ENCODE results near the gene CNOT3. TPM values are rescaled to one million over a fixed set of nuclear protein-coding genes. Genes with fewer than 3 reads are reported as not detected.
"Not testable (repeated sequence)": the region's sequence is repeated elsewhere in the genome, so short reads cannot be mapped to it uniquely, and the experiment has no call there.

Gene CNOT3
- total RNA-seq = 10 to 100 TPM; 19.5 to 56.9 (median 37.1) TPM

DNA sequence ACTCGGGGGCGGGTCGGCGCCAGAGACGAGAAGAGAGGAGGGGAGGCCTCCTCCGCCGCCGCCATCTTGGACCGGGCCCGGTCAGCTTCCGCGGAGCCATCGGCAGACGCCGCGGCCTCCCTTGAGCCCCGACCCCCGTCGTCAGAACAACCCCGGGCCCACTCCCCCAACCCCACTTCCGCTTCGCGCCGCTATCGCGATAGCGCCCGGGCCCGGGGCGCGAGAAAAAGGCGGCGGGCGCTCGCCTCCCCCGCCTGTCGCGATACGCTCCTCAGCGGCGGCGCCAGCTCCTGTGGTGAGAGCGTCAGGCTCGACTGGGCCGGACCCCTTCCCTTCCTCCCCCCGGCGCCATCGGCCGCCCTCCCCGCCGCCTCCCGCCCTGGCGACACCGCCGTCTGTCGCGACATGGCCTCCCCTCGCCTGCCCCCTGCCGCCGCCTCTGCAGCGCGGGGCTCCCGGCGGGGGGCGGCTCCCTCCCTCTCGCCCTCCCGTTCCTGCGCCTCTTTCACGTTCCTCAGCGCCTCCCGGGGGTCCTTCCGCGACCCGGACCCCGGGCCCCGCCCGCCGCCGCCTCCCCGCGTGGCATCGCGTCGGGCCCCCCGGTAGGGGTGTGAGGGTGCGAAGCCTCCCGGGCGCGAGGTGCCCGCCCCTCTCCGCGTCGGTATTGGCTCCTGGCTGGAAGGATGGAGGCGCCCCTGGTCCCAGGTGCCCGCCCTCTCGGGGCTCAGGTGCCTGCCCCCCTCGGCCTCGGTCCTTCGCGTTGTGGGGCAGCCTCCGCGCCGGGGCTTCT is at the start of gene CNOT3:
TSS of gene CNOT3 (plus strand) at position 64 of the 790 bp plus-strand sequence. CDS start 5,217 bp downstream, outside the sequence.
- WGBS, 2 donors = 0% methylated on average over 31 to 50 of the region's 103 CpGs
- TF ChIP-seq POLR2A (IDR thresholded peaks at IDR 0.05) = peak in 1 of 2 donors; percentile 62
- TF ChIP-seq, protein P1, sequence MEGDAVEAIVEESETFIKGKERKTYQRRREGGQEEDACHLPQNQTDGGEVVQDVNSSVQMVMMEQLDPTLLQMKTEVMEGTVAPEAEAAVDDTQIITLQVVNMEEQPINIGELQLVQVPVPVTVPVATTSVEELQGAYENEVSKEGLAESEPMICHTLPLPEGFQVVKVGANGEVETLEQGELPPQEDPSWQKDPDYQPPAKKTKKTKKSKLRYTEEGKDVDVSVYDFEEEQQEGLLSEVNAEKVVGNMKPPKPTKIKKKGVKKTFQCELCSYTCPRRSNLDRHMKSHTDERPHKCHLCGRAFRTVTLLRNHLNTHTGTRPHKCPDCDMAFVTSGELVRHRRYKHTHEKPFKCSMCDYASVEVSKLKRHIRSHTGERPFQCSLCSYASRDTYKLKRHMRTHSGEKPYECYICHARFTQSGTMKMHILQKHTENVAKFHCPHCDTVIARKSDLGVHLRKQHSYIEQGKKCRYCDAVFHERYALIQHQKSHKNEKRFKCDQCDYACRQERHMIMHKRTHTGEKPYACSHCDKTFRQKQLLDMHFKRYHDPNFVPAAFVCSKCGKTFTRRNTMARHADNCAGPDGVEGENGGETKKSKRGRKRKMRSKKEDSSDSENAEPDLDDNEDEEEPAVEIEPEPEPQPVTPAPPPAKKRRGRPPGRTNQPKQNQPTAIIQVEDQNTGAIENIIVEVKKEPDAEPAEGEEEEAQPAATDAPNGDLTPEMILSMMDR (IDR thresholded peaks at IDR 0.05) = no peak
- intact Hi-C loops (cut with DNase I; ENCODE audit: low total_unique reads) = no loop called here
- peak in 1 of 2 donors; percentile 92 for DNase-seq (ENCODE audit: low spot score in 2 of 2)
- peak within 1 kb of the TSS; percentile 91 for H3K4me3 ChIP-seq (ENCODE audit: low read depth, poor library complexity, severe bottlenecking)

DNA sequence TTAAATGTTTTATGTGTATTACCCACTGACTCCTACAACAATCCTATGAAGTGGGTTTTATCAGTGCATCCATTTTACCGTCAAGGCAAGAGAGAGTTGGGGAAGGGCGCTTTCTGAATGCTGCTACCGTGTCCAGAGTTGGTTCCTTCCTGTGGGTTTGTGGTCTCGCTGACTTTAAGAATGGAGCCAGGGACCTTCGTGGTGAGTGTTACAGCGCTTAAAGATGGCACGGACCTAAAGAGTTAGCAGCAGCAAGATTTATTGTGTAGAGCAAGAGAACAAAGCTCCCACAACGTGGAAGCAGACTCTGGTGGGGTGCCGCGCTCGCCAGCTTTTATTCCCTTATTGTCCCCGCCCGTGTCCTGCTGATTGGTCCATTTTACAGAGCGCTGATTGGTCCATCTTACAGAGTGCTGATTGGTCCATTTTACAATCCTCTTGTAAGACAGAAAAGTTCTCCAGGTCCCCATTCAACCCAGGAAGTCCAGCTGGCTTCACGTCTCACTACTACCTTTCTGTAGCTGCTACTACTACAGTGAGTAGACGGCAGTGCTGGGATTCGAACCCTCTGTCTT is 43.0 kb upstream of the CNOT3 start:
- no peak overlapping the region for H3K4me3 ChIP-seq (ENCODE audit: low read depth, poor library complexity, severe bottlenecking)
- no peak for TF ChIP-seq POLR2A (IDR thresholded peaks at IDR 0.05)
- TF ChIP-seq, protein P1 (IDR thresholded peaks at IDR 0.05) = no peak
- DNase-seq (ENCODE audit: low spot score in 2 of 2) = no peak
- intact Hi-C loops (cut with DNase I; ENCODE audit: low total_unique reads) = no loop called here
- whole genome bisulfite sequencing, 2 donors = 82 to 86% methylated on average over 17 of the region's 17 CpGs

DNA sequence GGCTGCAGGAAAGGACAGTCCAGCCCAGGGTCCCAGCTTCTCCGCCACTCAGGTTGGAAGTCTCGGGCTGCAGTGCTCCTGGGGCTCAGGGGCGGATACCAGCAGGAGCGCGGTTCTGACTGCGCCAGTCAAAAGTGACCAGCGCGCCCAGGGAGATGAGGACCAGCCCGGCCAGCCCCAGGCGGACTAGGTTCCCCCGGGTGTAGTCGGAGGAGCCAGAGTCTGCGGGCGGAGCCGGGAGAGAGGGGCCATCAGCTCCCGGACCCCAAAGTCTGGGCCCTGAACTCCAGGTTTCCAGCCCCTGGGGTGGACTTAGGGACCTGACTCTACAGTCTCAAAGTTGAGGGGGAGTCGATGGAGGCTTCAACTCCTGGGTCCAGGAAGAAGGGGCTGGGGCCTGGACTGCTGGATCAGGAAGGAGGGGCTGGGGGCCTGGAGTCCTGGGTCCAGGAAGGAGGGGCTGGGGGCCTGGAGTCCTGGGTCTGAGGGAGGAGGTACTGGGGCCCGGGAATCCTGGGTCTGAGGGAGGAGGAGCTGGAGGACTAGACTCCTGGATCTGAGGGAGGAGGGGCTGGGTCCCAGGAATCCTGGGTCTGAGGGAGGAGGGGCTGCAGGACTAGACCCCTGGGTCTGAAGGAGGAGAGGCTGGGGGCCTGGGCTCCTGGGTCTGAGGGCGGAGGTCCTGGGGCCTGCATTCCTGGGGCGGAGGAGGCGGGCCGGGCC is 42.3 kb upstream of the CNOT3 start:
- no peak for DNase-seq (ENCODE audit: low spot score in 2 of 2)
- H3K4me3 ChIP-seq (ENCODE audit: low read depth, poor library complexity, severe bottlenecking) = no peak overlapping the region
- intact Hi-C loops (cut with DNase I; ENCODE audit: low total_unique reads) = no loop called here
- WGBS, 2 donors = 75 to 77% methylated on average over 9 to 21 of the region's 22 CpGs
- TF ChIP-seq POLR2A (IDR thresholded peaks at IDR 0.05) = no peak
- TF ChIP-seq, protein P1 (IDR thresholded peaks at IDR 0.05) = no peak

DNA sequence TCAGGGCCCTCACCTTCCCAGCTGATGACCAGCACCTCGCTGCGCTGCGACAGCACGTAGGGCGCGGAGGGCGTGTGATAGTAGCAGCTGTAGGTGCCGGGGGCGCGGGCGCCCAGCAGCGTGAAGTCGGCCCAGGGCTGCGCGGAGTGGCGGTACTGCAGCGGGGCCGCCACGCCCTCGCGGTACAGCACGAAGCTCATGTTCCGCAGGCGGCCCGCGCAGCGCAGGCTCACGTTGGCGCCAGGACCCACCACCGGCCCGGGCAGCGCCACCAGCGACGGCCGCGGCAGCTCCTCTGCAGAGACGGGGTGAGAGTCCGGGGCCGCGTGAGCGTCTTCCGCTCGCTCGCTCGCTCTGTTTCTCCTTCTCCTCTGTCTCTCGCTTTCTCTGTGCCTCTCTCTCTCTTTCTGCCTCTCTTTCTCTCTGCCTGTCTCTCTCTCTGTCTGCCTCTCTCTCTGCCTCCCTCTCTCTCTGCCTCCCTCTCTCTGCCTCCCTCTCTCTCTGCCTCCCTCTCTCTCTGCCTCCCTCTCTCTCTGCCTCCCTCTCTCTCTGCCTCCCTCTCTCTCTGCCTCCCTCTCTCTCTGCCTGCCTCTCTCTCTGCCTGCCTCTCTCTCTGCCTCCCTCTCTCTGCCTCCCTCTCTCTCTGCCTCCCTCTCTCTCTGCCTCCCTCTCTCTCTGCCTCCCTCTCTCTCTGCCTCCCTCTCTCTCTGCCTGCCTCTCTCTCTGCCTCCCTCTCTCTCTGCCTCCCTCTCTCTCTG is 41.5 kb upstream of the CNOT3 start:
- WGBS, 2 donors = 1 to 3% methylated on average over 29 to 43 of the region's 46 CpGs
- DNase-seq (ENCODE audit: low spot score in 2 of 2) = peak in 1 of 2 donors; percentile 89
- H3K4me3 ChIP-seq (ENCODE audit: low read depth, poor library complexity, severe bottlenecking); intact Hi-C loops (cut with DNase I; ENCODE audit: low total_unique reads): not testable (repeated sequence)

DNA sequence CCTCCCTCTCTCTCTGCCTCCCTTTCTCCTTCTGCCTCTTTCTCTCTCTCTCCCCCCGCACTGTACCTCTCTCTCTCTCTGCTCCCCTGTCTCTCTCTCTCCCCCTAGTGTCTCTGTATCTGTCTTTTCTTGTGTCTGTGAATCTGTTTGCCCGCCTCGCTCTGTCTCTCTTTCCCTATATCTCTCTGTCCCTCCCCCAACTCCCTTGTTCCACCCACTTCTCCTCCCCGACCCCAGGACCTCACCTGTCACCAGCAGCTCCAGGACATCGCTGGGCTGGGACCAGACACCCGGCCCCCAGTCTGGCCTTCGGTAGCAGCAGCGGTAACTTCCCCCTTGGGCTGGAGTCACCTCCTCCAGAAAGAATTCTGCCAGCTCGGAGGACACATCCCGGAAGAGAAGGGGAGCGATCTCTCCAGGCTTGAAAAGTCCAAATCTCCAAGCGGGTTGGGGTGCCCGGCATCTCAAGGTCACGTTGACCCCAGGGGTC is 40.9 kb upstream of the CNOT3 start:
- TF ChIP-seq, protein P1 (IDR thresholded peaks at IDR 0.05) = no peak
- TF ChIP-seq POLR2A (IDR thresholded peaks at IDR 0.05) = no peak
- peak in 1 of 2 donors; percentile 24 for DNase-seq (ENCODE audit: low spot score in 2 of 2)
- 2 to 4% methylated on average over 13 to 14 of the region's 14 CpGs for WGBS, 2 donors

More for the DNA sequence above, 40.9 kb upstream of the CNOT3 start:
- H3K4me3 ChIP-seq (ENCODE audit: low read depth, poor library complexity, severe bottlenecking) = no peak overlapping the region
- intact Hi-C loops (cut with DNase I; ENCODE audit: low total_unique reads) = no loop called here

Data from lower leg skin (tissue), 4 donors.